ENCODE results near the gene PRRX2. TPM values are rescaled to one million over a fixed set of nuclear protein-coding genes. Genes with fewer than 3 reads are reported as not detected.

The PRRX2 gene
- total RNA-seq, 2 donors from 2014 or later = 4.3 to 14.3 TPM

DNA sequence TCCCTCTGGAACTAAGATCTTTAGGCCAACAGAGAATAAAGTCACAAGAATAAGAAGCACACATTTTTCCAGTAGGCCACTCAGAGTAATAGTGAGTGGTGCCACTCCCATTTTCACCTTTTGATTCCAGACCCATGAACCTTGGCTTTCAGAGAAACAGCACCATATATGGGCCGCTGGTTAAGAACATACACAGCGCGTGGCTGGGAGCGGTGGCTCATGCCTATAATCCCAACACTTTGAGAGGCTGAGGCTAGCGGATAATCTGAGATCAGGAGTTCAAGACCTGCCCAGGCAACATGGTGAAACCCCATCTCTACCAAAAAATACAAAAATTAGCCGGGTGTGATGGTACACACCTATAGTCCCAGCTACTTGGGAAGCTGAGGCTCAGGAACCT is 103.0 kb downstream of the PRRX2 start:
- Histone ChIP-seq H3K27me3 (replicated peaks; ENCODE audit: insufficient read depth) (no peaks in the 10 kb centered on the region), H3K9me3 (no peaks in the 10 kb centered on the region), H3K27ac (no peak overlapping the region), H3K4me1 (replicated peaks) (no peaks in the 10 kb centered on the region), H3K4me3 (no peak overlapping the region), H3K36me3 (no peaks in the 10 kb centered on the region)
- TF ChIP-seq POLR2AphosphoS5 (IDR thresholded peaks at IDR 0.05) (no peak), POLR2A (IDR thresholded peaks at IDR 0.05) (no peak)
- TF ChIP-seq, protein P1, sequence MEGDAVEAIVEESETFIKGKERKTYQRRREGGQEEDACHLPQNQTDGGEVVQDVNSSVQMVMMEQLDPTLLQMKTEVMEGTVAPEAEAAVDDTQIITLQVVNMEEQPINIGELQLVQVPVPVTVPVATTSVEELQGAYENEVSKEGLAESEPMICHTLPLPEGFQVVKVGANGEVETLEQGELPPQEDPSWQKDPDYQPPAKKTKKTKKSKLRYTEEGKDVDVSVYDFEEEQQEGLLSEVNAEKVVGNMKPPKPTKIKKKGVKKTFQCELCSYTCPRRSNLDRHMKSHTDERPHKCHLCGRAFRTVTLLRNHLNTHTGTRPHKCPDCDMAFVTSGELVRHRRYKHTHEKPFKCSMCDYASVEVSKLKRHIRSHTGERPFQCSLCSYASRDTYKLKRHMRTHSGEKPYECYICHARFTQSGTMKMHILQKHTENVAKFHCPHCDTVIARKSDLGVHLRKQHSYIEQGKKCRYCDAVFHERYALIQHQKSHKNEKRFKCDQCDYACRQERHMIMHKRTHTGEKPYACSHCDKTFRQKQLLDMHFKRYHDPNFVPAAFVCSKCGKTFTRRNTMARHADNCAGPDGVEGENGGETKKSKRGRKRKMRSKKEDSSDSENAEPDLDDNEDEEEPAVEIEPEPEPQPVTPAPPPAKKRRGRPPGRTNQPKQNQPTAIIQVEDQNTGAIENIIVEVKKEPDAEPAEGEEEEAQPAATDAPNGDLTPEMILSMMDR (IDR thresholded peaks at IDR 0.05) = no peak
- intact Hi-C loops (cut with DNase I) = no loop called here
- no peak for DNase-seq (ENCODE audit: low spot score)
- 96% methylated on average over 6 of the region's 6 CpGs for WGBS

DNA sequence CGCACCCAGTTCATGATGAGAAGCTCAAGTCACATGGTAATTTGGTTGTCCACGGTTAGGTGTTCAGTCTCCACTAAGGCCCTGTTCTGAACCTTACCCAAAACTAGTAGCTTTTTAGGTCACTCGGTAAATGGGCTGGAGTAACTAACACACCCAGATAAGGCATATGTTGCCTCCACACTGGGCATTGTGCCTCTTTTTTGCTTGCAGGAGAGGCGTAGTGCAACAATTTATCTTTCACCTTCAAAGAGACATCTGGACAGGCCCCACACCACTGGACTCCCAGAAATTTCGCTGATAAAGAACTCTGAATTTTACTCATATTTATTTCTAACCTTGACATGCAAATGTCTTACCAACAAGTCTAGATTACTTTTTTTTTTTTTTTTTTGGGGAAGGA is 104.2 kb downstream of the PRRX2 start:
- H3K27me3 ChIP-seq (replicated peaks; ENCODE audit: insufficient read depth) = no peaks in the 10 kb centered on the region
- no peak for DNase-seq (ENCODE audit: low spot score)
- 79% methylated on average over 5 of the region's 5 CpGs for WGBS
- no peaks in the 10 kb centered on the region for H3K36me3 ChIP-seq
- intact Hi-C loops (cut with DNase I) = no loop called here
- H3K27ac ChIP-seq = no peak overlapping the region
- TF ChIP-seq, protein P1 (IDR thresholded peaks at IDR 0.05) = no peak
- TF ChIP-seq POLR2AphosphoS5 (IDR thresholded peaks at IDR 0.05) (no peak), POLR2A (IDR thresholded peaks at IDR 0.05) (no peak)
- H3K4me1 ChIP-seq (replicated peaks) = no peaks in the 10 kb centered on the region
- no peak overlapping the region for H3K4me3 ChIP-seq
- H3K9me3 ChIP-seq = no peaks in the 10 kb centered on the region

DNA sequence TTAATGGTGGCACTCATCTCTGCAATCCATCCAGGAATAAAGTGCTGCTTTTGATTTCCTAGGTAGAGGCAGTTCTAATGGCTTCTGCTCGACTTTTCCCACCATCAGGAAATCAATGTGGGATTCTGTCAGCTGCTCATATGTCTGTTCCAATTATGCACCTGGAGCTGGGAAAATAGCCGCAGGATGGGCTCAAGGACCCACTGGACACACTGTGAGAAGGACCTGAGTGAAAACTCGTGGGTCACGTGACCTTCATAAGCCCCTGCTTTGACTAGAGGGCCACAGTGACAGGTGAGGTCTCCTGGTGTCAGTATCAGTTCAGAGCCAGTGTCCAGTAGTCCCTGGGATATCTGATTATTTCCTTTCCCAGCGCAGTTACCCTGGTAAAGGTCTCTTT is 105.3 kb downstream of the PRRX2 start:
- 86% methylated on average over 5 of the region's 5 CpGs for WGBS
- no peaks in the 10 kb centered on the region for H3K4me1 ChIP-seq (replicated peaks)
- no peak overlapping the region for H3K4me3 ChIP-seq
- H3K36me3 ChIP-seq = no peaks in the 10 kb centered on the region
- no peak for DNase-seq (ENCODE audit: low spot score)
- no peak overlapping the region for H3K27ac ChIP-seq
- intact Hi-C loops (cut with DNase I) = no loop called here
- no peaks in the 10 kb centered on the region for H3K27me3 ChIP-seq (replicated peaks; ENCODE audit: insufficient read depth)
- no peak for TF ChIP-seq POLR2A (IDR thresholded peaks at IDR 0.05)
- TF ChIP-seq, protein P1 (IDR thresholded peaks at IDR 0.05) = no peak
- H3K9me3 ChIP-seq = no peaks in the 10 kb centered on the region

Other genes starting within 250 kb of the PRRX2 start
- not detected for gene C9orf50, start 44.5 kb upstream of the PRRX2 start, total RNA-seq
- 10 to 100 TPM; 25.4 to 53.7 TPM for gene NTMT1, start 39.5 kb upstream of the PRRX2 start, total RNA-seq
- 10 to 100 TPM; 25.2 to 50.3 TPM for gene ASB6, start 23.5 kb upstream of the PRRX2 start, total RNA-seq
- 10 to 100 TPM in 1 of 2 donors, 1 to 10 TPM in 1; 3.9 to 19.9 TPM for gene PTGES, start 87.4 kb downstream of the PRRX2 start, total RNA-seq
- gene TOR1B, start 137.5 kb downstream of the PRRX2 start, total RNA-seq = 10 to 100 TPM; 31.4 to 35.7 TPM
- 10 to 100 TPM; 37.1 to 41.2 TPM for gene TOR1A, start 158.5 kb downstream of the PRRX2 start, total RNA-seq
- gene C9orf78, start 169.6 kb downstream of the PRRX2 start, total RNA-seq = 10 to 100 TPM; 63.7 to 76.8 TPM
- gene USP20, start 169.8 kb downstream of the PRRX2 start, total RNA-seq = 10 to 100 TPM; 34.8 to 53.5 TPM